H1 (cell line): Measurements from ENCODE around the gene EMX1. TPM values are rescaled to one million over a fixed set of nuclear protein-coding genes. Genes with fewer than 3 reads are reported as not detected.

ENCODE experiments used
- CBX5 ChIP-seq: fragments of 300-800, 300-1000 bp; sonication (generic); IDR thresholded peaks from 2 replicates; pipeline ENCODE4 v1.7.1; 2016; ENCODE audit warnings: antibody characterized with exemption, low read length, low read depth
- FOSL1 ChIP-seq: IDR thresholded peaks from 2 replicates; pipeline ENCODE4 v1.6.1; 2011; ENCODE audit warnings: mild to moderate bottlenecking, low read depth, low read length, moderate library complexity; ENCODE audit not compliant: insufficient read depth
- KDM1A ChIP-seq: fragments of 200-600, 300-600 bp; sonication (generic); IDR thresholded peaks from 2 replicates; pipeline ENCODE4 v1.7.1; 2016; ENCODE audit warnings: mild to moderate bottlenecking, low read length, borderline replicate concordance
- PHF8 ChIP-seq: fragments of 200-600 bp; sonication (generic); conservative IDR thresholded peaks from 2 replicates; pipeline ENCODE4 v1.7.1; 2012; ENCODE audit warnings: low read depth, mild to moderate bottlenecking, inconsistent platforms, low read length, moderate library complexity
- POLR2A ChIP-seq, 2 experiments: IDR thresholded peaks; 1 replicate in 1 of 2; 2 replicates in 1 of 2; pipeline ENCODE4 v1.6.1; 2011; ENCODE audit warnings: low read depth in 2 of 2, low read length in 2 of 2, mild to moderate bottlenecking in 2 of 2; ENCODE audit errors: control extremely low read depth in 1 of 2
- POLR2AphosphoS5 ChIP-seq: IDR thresholded peaks from 2 replicates; pipeline ENCODE4 v1.6.1; 2011; ENCODE audit warnings: low read depth, low read length
- POU5F1 ChIP-seq: IDR thresholded peaks from 2 replicates; pipeline ENCODE4 v1.6.1; 2011; ENCODE audit warnings: low read depth, mild to moderate bottlenecking, low read length, moderate library complexity
- SP1 ChIP-seq: IDR thresholded peaks from 2 replicates; pipeline ENCODE4 v1.6.1; 2011; ENCODE audit warnings: low read depth, low read length
- TCF12 ChIP-seq: IDR thresholded peaks from 2 replicates; pipeline ENCODE4 v1.6.1; 2011; ENCODE audit warnings: low read depth, mild to moderate bottlenecking, low read length
- polyA plus RNA-seq, 7 experiments: library from polyadenylated mRNA; depleted of rRNA in 3 of 7; stranded (reverse) in 5 of 7; unstranded in 2 of 7; fragments of >200 nt in 5 of 7; fragments of 200-250 nt in 2 of 7; gene quantifications; 1 replicate in 5 of 7; 2 replicates in 1 of 7; 4 replicates in 1 of 7; pipeline versions ENCODE4 v1.2.1 to v1.2.3, GENCODE V29; 2011 to 2013; ENCODE audit warnings: missing spikeins in 2 of 7, mixed read lengths in 2 of 7
- total RNA-seq: library from RNA; stranded (reverse); fragmentation: NEBNext Ultra II Directional; extraction: Animal tissue kit (Norgen Biotek cat#: 25700); gene quantifications from 2 replicates; pipeline ENCODE4 v1.2.1, GENCODE V29; 2021
- TF ChIP-seq, protein P1 (sequence below): fragments of 300-600 bp; sonication (generic); IDR thresholded peaks from 2 replicates; pipeline ENCODE4 v1.7.1; 2012; ENCODE audit warnings: low read length, moderate library complexity, mild to moderate bottlenecking, inconsistent platforms; ENCODE audit not compliant: insufficient replicate concordance

EMX1 gene
- total and polyA plus RNA-seq, 2 of the 8 experiments (the other 6 are each of a cell fraction or from before 2014, with no cell fraction given), result 2.4 to 4.9 TPM

GRCh38 chr2:72932045-72932740 is 14.9 kb downstream of the EMX1 start (continued):
- no peak for TF ChIP-seq FOSL1
- TF ChIP-seq POLR2AphosphoS5, result no peak
- TF ChIP-seq TCF12, result no peak
- no peak for TF ChIP-seq POU5F1
- TF ChIP-seq, protein P1, sequence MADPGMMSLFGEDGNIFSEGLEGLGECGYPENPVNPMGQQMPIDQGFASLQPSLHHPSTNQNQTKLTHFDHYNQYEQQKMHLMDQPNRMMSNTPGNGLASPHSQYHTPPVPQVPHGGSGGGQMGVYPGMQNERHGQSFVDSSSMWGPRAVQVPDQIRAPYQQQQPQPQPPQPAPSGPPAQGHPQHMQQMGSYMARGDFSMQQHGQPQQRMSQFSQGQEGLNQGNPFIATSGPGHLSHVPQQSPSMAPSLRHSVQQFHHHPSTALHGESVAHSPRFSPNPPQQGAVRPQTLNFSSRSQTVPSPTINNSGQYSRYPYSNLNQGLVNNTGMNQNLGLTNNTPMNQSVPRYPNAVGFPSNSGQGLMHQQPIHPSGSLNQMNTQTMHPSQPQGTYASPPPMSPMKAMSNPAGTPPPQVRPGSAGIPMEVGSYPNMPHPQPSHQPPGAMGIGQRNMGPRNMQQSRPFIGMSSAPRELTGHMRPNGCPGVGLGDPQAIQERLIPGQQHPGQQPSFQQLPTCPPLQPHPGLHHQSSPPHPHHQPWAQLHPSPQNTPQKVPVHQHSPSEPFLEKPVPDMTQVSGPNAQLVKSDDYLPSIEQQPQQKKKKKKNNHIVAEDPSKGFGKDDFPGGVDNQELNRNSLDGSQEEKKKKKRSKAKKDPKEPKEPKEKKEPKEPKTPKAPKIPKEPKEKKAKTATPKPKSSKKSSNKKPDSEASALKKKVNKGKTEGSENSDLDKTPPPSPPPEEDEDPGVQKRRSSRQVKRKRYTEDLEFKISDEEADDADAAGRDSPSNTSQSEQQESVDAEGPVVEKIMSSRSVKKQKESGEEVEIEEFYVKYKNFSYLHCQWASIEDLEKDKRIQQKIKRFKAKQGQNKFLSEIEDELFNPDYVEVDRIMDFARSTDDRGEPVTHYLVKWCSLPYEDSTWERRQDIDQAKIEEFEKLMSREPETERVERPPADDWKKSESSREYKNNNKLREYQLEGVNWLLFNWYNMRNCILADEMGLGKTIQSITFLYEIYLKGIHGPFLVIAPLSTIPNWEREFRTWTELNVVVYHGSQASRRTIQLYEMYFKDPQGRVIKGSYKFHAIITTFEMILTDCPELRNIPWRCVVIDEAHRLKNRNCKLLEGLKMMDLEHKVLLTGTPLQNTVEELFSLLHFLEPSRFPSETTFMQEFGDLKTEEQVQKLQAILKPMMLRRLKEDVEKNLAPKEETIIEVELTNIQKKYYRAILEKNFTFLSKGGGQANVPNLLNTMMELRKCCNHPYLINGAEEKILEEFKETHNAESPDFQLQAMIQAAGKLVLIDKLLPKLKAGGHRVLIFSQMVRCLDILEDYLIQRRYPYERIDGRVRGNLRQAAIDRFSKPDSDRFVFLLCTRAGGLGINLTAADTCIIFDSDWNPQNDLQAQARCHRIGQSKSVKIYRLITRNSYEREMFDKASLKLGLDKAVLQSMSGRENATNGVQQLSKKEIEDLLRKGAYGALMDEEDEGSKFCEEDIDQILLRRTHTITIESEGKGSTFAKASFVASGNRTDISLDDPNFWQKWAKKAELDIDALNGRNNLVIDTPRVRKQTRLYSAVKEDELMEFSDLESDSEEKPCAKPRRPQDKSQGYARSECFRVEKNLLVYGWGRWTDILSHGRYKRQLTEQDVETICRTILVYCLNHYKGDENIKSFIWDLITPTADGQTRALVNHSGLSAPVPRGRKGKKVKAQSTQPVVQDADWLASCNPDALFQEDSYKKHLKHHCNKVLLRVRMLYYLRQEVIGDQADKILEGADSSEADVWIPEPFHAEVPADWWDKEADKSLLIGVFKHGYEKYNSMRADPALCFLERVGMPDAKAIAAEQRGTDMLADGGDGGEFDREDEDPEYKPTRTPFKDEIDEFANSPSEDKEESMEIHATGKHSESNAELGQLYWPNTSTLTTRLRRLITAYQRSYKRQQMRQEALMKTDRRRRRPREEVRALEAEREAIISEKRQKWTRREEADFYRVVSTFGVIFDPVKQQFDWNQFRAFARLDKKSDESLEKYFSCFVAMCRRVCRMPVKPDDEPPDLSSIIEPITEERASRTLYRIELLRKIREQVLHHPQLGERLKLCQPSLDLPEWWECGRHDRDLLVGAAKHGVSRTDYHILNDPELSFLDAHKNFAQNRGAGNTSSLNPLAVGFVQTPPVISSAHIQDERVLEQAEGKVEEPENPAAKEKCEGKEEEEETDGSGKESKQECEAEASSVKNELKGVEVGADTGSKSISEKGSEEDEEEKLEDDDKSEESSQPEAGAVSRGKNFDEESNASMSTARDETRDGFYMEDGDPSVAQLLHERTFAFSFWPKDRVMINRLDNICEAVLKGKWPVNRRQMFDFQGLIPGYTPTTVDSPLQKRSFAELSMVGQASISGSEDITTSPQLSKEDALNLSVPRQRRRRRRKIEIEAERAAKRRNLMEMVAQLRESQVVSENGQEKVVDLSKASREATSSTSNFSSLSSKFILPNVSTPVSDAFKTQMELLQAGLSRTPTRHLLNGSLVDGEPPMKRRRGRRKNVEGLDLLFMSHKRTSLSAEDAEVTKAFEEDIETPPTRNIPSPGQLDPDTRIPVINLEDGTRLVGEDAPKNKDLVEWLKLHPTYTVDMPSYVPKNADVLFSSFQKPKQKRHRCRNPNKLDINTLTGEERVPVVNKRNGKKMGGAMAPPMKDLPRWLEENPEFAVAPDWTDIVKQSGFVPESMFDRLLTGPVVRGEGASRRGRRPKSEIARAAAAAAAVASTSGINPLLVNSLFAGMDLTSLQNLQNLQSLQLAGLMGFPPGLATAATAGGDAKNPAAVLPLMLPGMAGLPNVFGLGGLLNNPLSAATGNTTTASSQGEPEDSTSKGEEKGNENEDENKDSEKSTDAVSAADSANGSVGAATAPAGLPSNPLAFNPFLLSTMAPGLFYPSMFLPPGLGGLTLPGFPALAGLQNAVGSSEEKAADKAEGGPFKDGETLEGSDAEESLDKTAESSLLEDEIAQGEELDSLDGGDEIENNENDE, result no peak
- TF ChIP-seq POLR2A (IDR thresholded peaks at IDR 0.05; ENCODE audit: control extremely low read depth in 1 of 2, low read depth in 2 of 2, low read length in 2 of 2), result no peak
- TF ChIP-seq CBX5, result no peak
- TF ChIP-seq PHF8, result no peak
- no peak for TF ChIP-seq KDM1A
- no peak for TF ChIP-seq SP1
